GM18870 (cell line): ENCODE data around the gene IMMP2L.
"Not testable (repeated sequence)": the region's sequence is repeated elsewhere in the genome, so short reads cannot be mapped to it uniquely, and the experiment has no call there.

Experiments used
- ATAC-seq: cut with Tn5 transposase; IDR thresholded peaks from one replicate; pipeline ENCODE4 v1.9.1; 2021; ENCODE audit warnings: moderate library complexity; ENCODE audit not compliant: unreplicated experiment

IMMP2L gene

GRCh38 chr7:110973196-110973990 lies 588.9 kb downstream of the IMMP2L start:
- no peak for ATAC-seq

- ATAC-seq: no peak
Observed at GRCh38 chr7:110964775-110965174, 597.5 kb downstream of the IMMP2L start.

- no peak for ATAC-seq
Observed at GRCh38 chr7:110962826-110963225, 599.5 kb downstream of the IMMP2L start.

GRCh38 chr7:110962374-110962773 lies 599.9 kb downstream of the IMMP2L start:
- no peak for ATAC-seq

- ATAC-seq: no peak
Observed at GRCh38 chr7:110960811-110961210, 601.5 kb downstream of the IMMP2L start.

- no peak for ATAC-seq
Observed at GRCh38 chr7:110948280-110948679, 614.0 kb downstream of the IMMP2L start.

GRCh38 chr7:110947408-110947807 lies 614.9 kb downstream of the IMMP2L start:
- ATAC-seq: no peak

GRCh38 chr7:110944966-110945644 lies 617.2 kb downstream of the IMMP2L start:
- no peak for ATAC-seq

GRCh38 chr7:110944448-110944847 lies 617.8 kb downstream of the IMMP2L start:
- no peak for ATAC-seq

- ATAC-seq: no peak
Observed at GRCh38 chr7:110943701-110944345, 618.5 kb downstream of the IMMP2L start.

- no peak for ATAC-seq
Observed at GRCh38 chr7:110941385-110941784, 620.9 kb downstream of the IMMP2L start.

- ATAC-seq: no peak
Observed at GRCh38 chr7:110940756-110941155, 621.5 kb downstream of the IMMP2L start.

- ATAC-seq: no peak
Observed at GRCh38 chr7:110938165-110938564, 624.1 kb downstream of the IMMP2L start.

GRCh38 chr7:110936665-110937064 lies 625.6 kb downstream of the IMMP2L start:
- ATAC-seq: not testable (repeated sequence)

GRCh38 chr7:110929480-110930249 lies 632.6 kb downstream of the IMMP2L start:
- no peak for ATAC-seq

- ATAC-seq: no peak
Observed at GRCh38 chr7:110922906-110923305, 639.4 kb downstream of the IMMP2L start.

GRCh38 chr7:110921595-110922151 lies 640.6 kb downstream of the IMMP2L start:
- no peak for ATAC-seq

GRCh38 chr7:110918949-110919548 lies 643.2 kb downstream of the IMMP2L start:
- ATAC-seq: peak; percentile 96

GRCh38 chr7:110914263-110914662 lies 648.0 kb downstream of the IMMP2L start:
- no peak for ATAC-seq

- ATAC-seq: no peak
Observed at GRCh38 chr7:110911632-110912031, 650.7 kb downstream of the IMMP2L start.
